K562 (cell line): ENCODE measurements around the gene FGFBP2. TPM values are rescaled to one million over a fixed set of nuclear protein-coding genes. Genes with fewer than 3 reads are reported as not detected.

ENCODE experiments used
- ATAC-seq: fragments of 200-7000 bp; cut with Tn5 transposase; 3 replicates; pipeline ENCODE4 v1.9.1; 2020; ENCODE audit warnings: moderate library complexity
- BruUV-seq: library from RNA; stranded (reverse); fragments of 400-500 nt; replicated peaks from 2 replicates; lab custom pipeline; 2021; lab: Mats Ljungman, UMichigan
- CTCF ChIA-PET: fragments of 300-600 bp; formaldehyde crosslinking; extraction: SDS; loops from one replicate; lab custom pipeline; 2021; ENCODE audit warnings: low intra/inter-chr PET ratio; lab: Yijun Ruan, JAX
- POLR2A ChIA-PET: fragments of 300-600, 350-650 bp; sonication (Branson Sonifier 250); formaldehyde crosslinking; extraction: SDS; loops from one replicate; lab custom pipeline; 2021; ENCODE audit warnings: antibody characterized with exemption, inconsistent platforms; lab: Yijun Ruan, JAX
- DNase-seq, 4 experiments: peaks; one replicate each; pipeline versions ENCODE4 v3.0.0 to v3.0.0-alpha.2; 2011 to 2018; ENCODE audit warnings: low spot score in 3 of 4, mixed read lengths in 3 of 4; ENCODE audit errors: extremely low read depth in 1 of 4
- FAIRE-seq: peaks from 2 replicates; lab custom pipeline; 2011; peaks lifted over from hg19 to GRCh38; lab: Jason Lieb, UNC
- H2AFZ ChIP-seq: 2 replicates; pipeline ENCODE4 v1.6.0; 2011; ENCODE audit warnings: low read depth, low read length, control low read depth, inconsistent platforms
- H3K27ac ChIP-seq: fragments of 200-600 bp; 3 replicates; pipeline ENCODE4 v1.8.0; 2011; ENCODE audit warnings: low read depth, mild to moderate bottlenecking, control low read depth, inconsistent platforms, low read length, moderate library complexity, mixed read lengths; ENCODE audit errors: extremely low read depth
- H3K27me3 ChIP-seq, 2 experiments: fragments of 300-600 bp in 1 of 2; 2 replicates in 1 of 2; 3 replicates in 1 of 2; pipeline versions ENCODE4 v1.6.0 to v1.8.0; 2011; ENCODE audit warnings: inconsistent platforms in 2 of 2, low read length in 2 of 2, mild to moderate bottlenecking in 1 of 2, mixed read lengths in 1 of 2, moderate library complexity in 1 of 2; ENCODE audit not compliant: control insufficient read depth in 2 of 2, insufficient read depth in 2 of 2
- H3K36me3 ChIP-seq: fragments of 300-600 bp; 3 replicates; pipeline ENCODE4 v1.8.0; 2011; ENCODE audit warnings: mild to moderate bottlenecking, low read length, inconsistent platforms; ENCODE audit not compliant: control insufficient read depth, insufficient read depth
- H3K4me1 ChIP-seq, 2 experiments: fragments of 200-600 bp in 1 of 2; replicated peaks in 1 of 2; 2 replicates in 1 of 2; 3 replicates in 1 of 2; pipeline versions ENCODE4 v1.5.1 to v1.8.0; 2011; ENCODE audit warnings: inconsistent platforms in 2 of 2, low read length in 2 of 2, mild to moderate bottlenecking in 1 of 2, mixed read lengths in 1 of 2, moderate library complexity in 1 of 2; ENCODE audit not compliant: control insufficient read depth in 2 of 2, insufficient read depth in 2 of 2
- H3K4me2 ChIP-seq: 2 replicates; pipeline ENCODE4 v1.6.1; 2011; ENCODE audit warnings: low read length, control low read depth, inconsistent platforms, mixed read lengths; ENCODE audit not compliant: insufficient read depth
- H3K4me3 ChIP-seq: fragments of 200-600 bp; sonication (generic), shearing (Covaris generic); 2 replicates; pipeline ENCODE4 v1.5.1; 2016; ENCODE audit warnings: control low read depth, inconsistent platforms
- H3K79me2 ChIP-seq: fragments of 200-600 bp; 3 replicates; pipeline ENCODE4 v1.8.0; 2011; ENCODE audit warnings: low read length, inconsistent platforms; ENCODE audit not compliant: control insufficient read depth, insufficient read depth
- H3K9ac ChIP-seq, 2 experiments: 2 replicates each; pipeline versions ENCODE4 v1.6.0 to v1.6.1; 2011; ENCODE audit warnings: low read depth in 2 of 2, low read length in 2 of 2, control low read depth in 1 of 2, inconsistent platforms in 1 of 2, mild to moderate bottlenecking in 1 of 2, mixed read lengths in 1 of 2; ENCODE audit not compliant: insufficient read depth in 1 of 2
- H3K9me1 ChIP-seq: one replicate; pipeline ENCODE4 v1.6.0; 2011; ENCODE audit warnings: inconsistent platforms, mild to moderate bottlenecking, low read length, moderate library complexity; ENCODE audit not compliant: control insufficient read depth, insufficient read depth
- H3K9me3 ChIP-seq: replicated peaks from 2 replicates; pipeline ENCODE4 v1.5.1; 2011; ENCODE audit warnings: low read depth, low read length, inconsistent platforms; ENCODE audit not compliant: control insufficient read depth, insufficient read depth
- H4K20me1 ChIP-seq: replicated peaks from 2 replicates; pipeline ENCODE4 v1.6.1; 2011; ENCODE audit warnings: low read length, inconsistent platforms, mixed read lengths; ENCODE audit not compliant: control insufficient read depth, insufficient read depth
- DACH1 ChIP-seq: fragments of 450-650 bp; IDR thresholded peaks from 2 replicates; pipeline ENCODE4 v1.6.1; 2018; ENCODE audit not compliant: partially characterized antibody
- MTA2 ChIP-seq: fragments of 450-650 bp; IDR thresholded peaks from 2 replicates; pipeline ENCODE4 v1.6.1; 2016; ENCODE audit warnings: low read depth
- NFIX ChIP-seq: fragments of 250-450 bp; sonication (Bioruptor Pico); IDR thresholded peaks from 2 replicates; pipeline ENCODE4 v1.4.0; 2020; ENCODE audit warnings: low read depth, mild to moderate bottlenecking, moderate library complexity
- ZNF143 ChIP-seq: sonication (generic); formaldehyde crosslinking; IDR thresholded peaks from 2 replicates; pipeline ENCODE4 v1.9.0; 2022; ENCODE audit warnings: mild to moderate bottlenecking, missing genetic modification reagents
- ZNF184 ChIP-seq: sonication (generic); formaldehyde crosslinking; IDR thresholded peaks from 2 replicates; pipeline ENCODE4 v1.5.0; 2020; ENCODE audit warnings: missing genetic modification reagents
- WGBS: fragments of 100-300 bp; shearing (Covaris generic); methylation state at CpG from one replicate; pipeline ENCODE4 v1.1.6; 2016; ENCODE audit warnings: low coverage, mixed read lengths; ENCODE audit not compliant: insufficient coverage; ENCODE audit errors: missing lambda C conversion rate; 5-methylcytosine and 5-hydroxymethylcytosine counted together
- in situ Hi-C: fragments of 300-500 bp; cut with MboI; formaldehyde crosslinking; loops from 4 replicates; pipeline ENCODE4 v1.15.0; 2018; ENCODE audit warnings: inconsistent platforms, mixed read lengths
- intact Hi-C: fragments of 100-400 bp; cut with micrococcal nuclease; formaldehyde crosslinking; loops from 2 replicates; pipeline ENCODE4 v1.14.2; 2022
- polyA plus RNA-seq, 8 experiments: library from polyadenylated mRNA; depleted of rRNA in 4 of 8; stranded (reverse) in 5 of 8; unstranded in 3 of 8; fragments of >200 nt; fragmentation: Nextera tagmentation in 2 of 8; fragmentation: Illumina TruSeq in 1 of 8; extraction: Ambion mirVana in 2 of 8; extraction: Trizol in 1 of 8; gene quantifications; 2 replicates each; pipeline versions ENCODE4 v1.2.1 to v1.2.3, GENCODE V29; 2011 to 2014; ENCODE audit warnings: inconsistent platforms in 1 of 8, missing spikeins in 1 of 8
- total RNA-seq, 7 experiments: library from RNA; depleted of rRNA in 6 of 7; stranded (reverse); fragments of >200 nt in 6 of 7; fragmentation: Illumina TruSeq in 2 of 7; extraction: Trizol in 2 of 7; gene quantifications; 2 replicates each; pipeline versions ENCODE4 v1.2.1 to v1.2.3, GENCODE V29; 2011 to 2021; ENCODE audit warnings: low replicate concordance in 1 of 7
- TF ChIP-seq, protein P1 (sequence below): sonication (generic); formaldehyde crosslinking; IDR thresholded peaks from 2 replicates; pipeline ENCODE4 v1.9.0; 2022; ENCODE audit warnings: mild to moderate bottlenecking, missing genetic modification reagents
- TF ChIP-seq, protein P2 (sequence below): fragments of 450-650 bp; IDR thresholded peaks from 2 replicates; pipeline ENCODE4 v1.6.1; 2017; ENCODE audit warnings: antibody characterized with exemption
- TF ChIP-seq, protein P3 (sequence below): sonication (generic); IDR thresholded peaks from 2 replicates; pipeline ENCODE4 v1.6.1; 2016
- TF ChIP-seq, protein P4 (sequence below): fragments of 250-450 bp; sonication (Bioruptor Pico); IDR thresholded peaks from 2 replicates; pipeline ENCODE4 v1.4.0; 2020

FGFBP2 gene
- total and polyA plus RNA-seq, 9 of the 15 experiments (the other 6 are each of a cell fraction or from before 2014, with no cell fraction given) = not detected

DNA sequence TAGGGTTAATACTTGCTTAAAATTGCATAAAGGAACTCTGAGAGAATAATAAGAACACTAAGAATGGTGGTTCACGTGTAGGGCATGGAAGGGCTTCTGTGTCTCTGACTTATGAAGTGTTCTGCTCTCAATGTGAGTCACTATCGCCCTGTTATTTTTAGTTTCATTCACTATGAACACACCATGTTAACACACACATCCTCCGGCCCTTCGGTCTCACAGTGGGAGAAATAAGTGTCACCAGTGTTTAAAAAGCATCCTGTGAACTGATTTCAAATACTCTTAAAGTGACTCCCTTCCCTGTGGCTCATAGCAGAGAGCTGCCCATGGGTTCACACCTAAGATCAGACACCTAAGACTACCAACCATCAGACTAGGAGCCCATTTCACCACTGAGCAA is 33.8 kb upstream of the FGFBP2 start:
- Histone ChIP-seq H2AFZ (no peak overlapping the region), H3K27ac (no peak overlapping the region), H4K20me1 (no peaks in the 10 kb centered on the region), H3K4me3 (no peak overlapping the region), H3K79me2 (no peaks in the 10 kb centered on the region), H3K36me3 (no peaks in the 10 kb centered on the region), H3K9me1 (no peaks in the 10 kb centered on the region), H3K4me2 (no peak overlapping the region), H3K9me3 (no peaks in the 10 kb centered on the region), H3K9ac (no peak overlapping the region), H3K27me3 (peaks cover 3 to 25% of the 10 kb centered on the region in 2 experiments; a peak in 3 of 5 replicates), H3K4me1 (no peaks in the 10 kb centered on the region)
- CTCF ChIA-PET = no interaction called here
- WGBS = 0% methylated on average over 4 of the region's 4 CpGs
- intact Hi-C loops = no loop called here
- FAIRE-seq = no peak
- TF ChIP-seq, protein P1, sequence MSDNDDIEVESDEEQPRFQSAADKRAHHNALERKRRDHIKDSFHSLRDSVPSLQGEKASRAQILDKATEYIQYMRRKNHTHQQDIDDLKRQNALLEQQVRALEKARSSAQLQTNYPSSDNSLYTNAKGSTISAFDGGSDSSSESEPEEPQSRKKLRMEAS (CRISPR knock-in tag) = no peak
- no peak for TF ChIP-seq DACH1
- TF ChIP-seq NFIX = no peak
- TF ChIP-seq, protein P2, sequence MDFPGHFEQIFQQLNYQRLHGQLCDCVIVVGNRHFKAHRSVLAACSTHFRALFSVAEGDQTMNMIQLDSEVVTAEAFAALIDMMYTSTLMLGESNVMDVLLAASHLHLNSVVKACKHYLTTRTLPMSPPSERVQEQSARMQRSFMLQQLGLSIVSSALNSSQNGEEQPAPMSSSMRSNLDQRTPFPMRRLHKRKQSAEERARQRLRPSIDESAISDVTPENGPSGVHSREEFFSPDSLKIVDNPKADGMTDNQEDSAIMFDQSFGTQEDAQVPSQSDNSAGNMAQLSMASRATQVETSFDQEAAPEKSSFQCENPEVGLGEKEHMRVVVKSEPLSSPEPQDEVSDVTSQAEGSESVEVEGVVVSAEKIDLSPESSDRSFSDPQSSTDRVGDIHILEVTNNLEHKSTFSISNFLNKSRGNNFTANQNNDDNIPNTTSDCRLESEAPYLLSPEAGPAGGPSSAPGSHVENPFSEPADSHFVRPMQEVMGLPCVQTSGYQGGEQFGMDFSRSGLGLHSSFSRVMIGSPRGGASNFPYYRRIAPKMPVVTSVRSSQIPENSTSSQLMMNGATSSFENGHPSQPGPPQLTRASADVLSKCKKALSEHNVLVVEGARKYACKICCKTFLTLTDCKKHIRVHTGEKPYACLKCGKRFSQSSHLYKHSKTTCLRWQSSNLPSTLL = no peak
- no peak for TF ChIP-seq MTA2
- TF ChIP-seq ZNF184 (CRISPR knock-in tag) = no peak
- TF ChIP-seq ZNF143 (CRISPR knock-in tag) = no peak
- TF ChIP-seq, protein P3, sequence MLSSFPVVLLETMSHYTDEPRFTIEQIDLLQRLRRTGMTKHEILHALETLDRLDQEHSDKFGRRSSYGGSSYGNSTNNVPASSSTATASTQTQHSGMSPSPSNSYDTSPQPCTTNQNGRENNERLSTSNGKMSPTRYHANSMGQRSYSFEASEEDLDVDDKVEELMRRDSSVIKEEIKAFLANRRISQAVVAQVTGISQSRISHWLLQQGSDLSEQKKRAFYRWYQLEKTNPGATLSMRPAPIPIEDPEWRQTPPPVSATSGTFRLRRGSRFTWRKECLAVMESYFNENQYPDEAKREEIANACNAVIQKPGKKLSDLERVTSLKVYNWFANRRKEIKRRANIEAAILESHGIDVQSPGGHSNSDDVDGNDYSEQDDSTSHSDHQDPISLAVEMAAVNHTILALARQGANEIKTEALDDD = no peak
- TF ChIP-seq, protein P4, sequence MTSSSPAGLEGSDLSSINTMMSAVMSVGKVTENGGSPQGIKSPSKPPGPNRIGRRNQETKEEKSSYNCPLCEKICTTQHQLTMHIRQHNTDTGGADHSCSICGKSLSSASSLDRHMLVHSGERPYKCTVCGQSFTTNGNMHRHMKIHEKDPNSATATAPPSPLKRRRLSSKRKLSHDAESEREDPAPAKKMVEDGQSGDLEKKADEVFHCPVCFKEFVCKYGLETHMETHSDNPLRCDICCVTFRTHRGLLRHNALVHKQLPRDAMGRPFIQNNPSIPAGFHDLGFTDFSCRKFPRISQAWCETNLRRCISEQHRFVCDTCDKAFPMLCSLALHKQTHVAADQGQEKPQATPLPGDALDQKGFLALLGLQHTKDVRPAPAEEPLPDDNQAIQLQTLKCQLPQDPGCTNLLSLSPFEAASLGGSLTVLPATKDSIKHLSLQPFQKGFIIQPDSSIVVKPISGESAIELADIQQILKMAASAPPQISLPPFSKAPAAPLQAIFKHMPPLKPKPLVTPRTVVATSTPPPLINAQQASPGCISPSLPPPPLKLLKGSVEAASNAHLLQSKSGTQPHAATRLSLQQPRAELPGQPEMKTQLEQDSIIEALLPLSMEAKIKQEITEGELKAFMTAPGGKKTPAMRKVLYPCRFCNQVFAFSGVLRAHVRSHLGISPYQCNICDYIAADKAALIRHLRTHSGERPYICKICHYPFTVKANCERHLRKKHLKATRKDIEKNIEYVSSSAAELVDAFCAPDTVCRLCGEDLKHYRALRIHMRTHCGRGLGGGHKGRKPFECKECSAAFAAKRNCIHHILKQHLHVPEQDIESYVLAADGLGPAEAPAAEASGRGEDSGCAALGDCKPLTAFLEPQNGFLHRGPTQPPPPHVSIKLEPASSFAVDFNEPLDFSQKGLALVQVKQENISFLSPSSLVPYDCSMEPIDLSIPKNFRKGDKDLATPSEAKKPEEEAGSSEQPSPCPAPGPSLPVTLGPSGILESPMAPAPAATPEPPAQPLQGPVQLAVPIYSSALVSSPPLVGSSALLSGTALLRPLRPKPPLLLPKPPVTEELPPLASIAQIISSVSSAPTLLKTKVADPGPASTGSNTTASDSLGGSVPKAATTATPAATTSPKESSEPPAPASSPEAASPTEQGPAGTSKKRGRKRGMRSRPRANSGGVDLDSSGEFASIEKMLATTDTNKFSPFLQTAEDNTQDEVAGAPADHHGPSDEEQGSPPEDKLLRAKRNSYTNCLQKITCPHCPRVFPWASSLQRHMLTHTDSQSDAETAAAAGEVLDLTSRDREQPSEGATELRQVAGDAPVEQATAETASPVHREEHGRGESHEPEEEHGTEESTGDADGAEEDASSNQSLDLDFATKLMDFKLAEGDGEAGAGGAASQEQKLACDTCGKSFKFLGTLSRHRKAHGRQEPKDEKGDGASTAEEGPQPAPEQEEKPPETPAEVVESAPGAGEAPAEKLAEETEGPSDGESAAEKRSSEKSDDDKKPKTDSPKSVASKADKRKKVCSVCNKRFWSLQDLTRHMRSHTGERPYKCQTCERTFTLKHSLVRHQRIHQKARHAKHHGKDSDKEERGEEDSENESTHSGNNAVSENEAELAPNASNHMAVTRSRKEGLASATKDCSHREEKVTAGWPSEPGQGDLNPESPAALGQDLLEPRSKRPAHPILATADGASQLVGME = no peak
- in situ Hi-C loops = no loop called here
- no peak for ATAC-seq
- no TSS peak for BruUV-seq
- POLR2A ChIA-PET = no interaction called here
- DNase-seq = no peak
